GM12878 (cell line): ENCODE data around the gene STARD10. TPM values are rescaled to one million over a fixed set of nuclear protein-coding genes. Genes with fewer than 3 reads are reported as not detected.
A peak's percentile ranks its signal among the peaks of the same experiment; 100 is the strongest.

Source experiments
- ASH2L ChIP-seq: fragments of 300-600, 200-600 bp; sonication (generic); IDR thresholded peaks from 2 replicates; pipeline ENCODE4 v1.6.1; 2017; ENCODE audit warnings: low read depth, mild to moderate bottlenecking, borderline replicate concordance
- BACH1 ChIP-seq: fragments of 450-650 bp; IDR thresholded peaks from 2 replicates; pipeline ENCODE4 v1.6.1; 2017; ENCODE audit warnings: mild to moderate bottlenecking, borderline replicate concordance
- CBFB ChIP-seq: IDR thresholded peaks from 2 replicates; pipeline ENCODE4 v1.6.1; 2016; ENCODE audit warnings: antibody characterized with exemption, low read depth
- E2F4 ChIP-seq: IDR thresholded peaks from 2 replicates; pipeline ENCODE4 v1.6.1; 2012; ENCODE audit warnings: low read depth, low read length, improper control_type of control experiment
- ELK1 ChIP-seq: IDR thresholded peaks from 2 replicates; pipeline ENCODE4 v1.6.1; 2012; ENCODE audit warnings: low read depth, low read length, improper control_type of control experiment
- EZH2 ChIP-seq: IDR thresholded peaks from 2 replicates; pipeline ENCODE4 v1.6.1; 2012; ENCODE audit warnings: low read depth, mild to moderate bottlenecking, control low read depth, inconsistent platforms, low read length, borderline replicate concordance; ENCODE audit not compliant: control insufficient read depth
- FOS ChIP-seq: IDR thresholded peaks from 3 replicates; pipeline ENCODE4 v1.6.1; 2011; ENCODE audit warnings: borderline replicate concordance; ENCODE audit not compliant: insufficient read length; ENCODE audit errors: extremely low read depth
- HSF1 ChIP-seq: fragments of 150-350 bp; IDR thresholded peaks from 2 replicates; pipeline ENCODE4 v1.6.1; 2014; ENCODE audit warnings: mild to moderate bottlenecking, low read depth, low read length
- IRF4 ChIP-seq: IDR thresholded peaks from 2 replicates; pipeline ENCODE4 v1.6.1; 2011; ENCODE audit warnings: low read depth, low read length
- MAX ChIP-seq: IDR thresholded peaks from 2 replicates; pipeline ENCODE4 v1.6.1; 2012; ENCODE audit warnings: low read depth, low read length, improper control_type of control experiment
- MYC ChIP-seq: IDR thresholded peaks from 2 replicates; pipeline ENCODE4 v1.6.1; 2011; ENCODE audit warnings: mild to moderate bottlenecking, low read length, moderate library complexity, inconsistent platforms; ENCODE audit not compliant: insufficient read depth, insufficient replicate concordance, insufficient read length, severe bottlenecking
- NBN ChIP-seq: fragments of 450-650 bp; IDR thresholded peaks from 2 replicates; pipeline ENCODE4 v1.6.1; 2016
- NFIC ChIP-seq: IDR thresholded peaks from 2 replicates; pipeline ENCODE4 v1.6.1; 2012; ENCODE audit warnings: low read depth, mild to moderate bottlenecking, inconsistent platforms, low read length, moderate library complexity
- NKRF ChIP-seq: fragments of 450-650 bp; conservative IDR thresholded peaks from 2 replicates; pipeline ENCODE4 v1.6.1; 2017; ENCODE audit warnings: mild to moderate bottlenecking, moderate library complexity
- NR2F1 ChIP-seq: fragments of 450-650 bp; conservative IDR thresholded peaks from 2 replicates; pipeline ENCODE4 v1.6.1; 2017; ENCODE audit warnings: mild to moderate bottlenecking
- NRF1 ChIP-seq: conservative IDR thresholded peaks from 2 replicates; pipeline ENCODE4 v1.6.1; 2011; ENCODE audit warnings: mild to moderate bottlenecking, low read depth, low read length, improper control_type of control experiment
- PKNOX1 ChIP-seq: fragments of 450-650 bp; IDR thresholded peaks from 2 replicates; pipeline ENCODE4 v1.6.1; 2016; ENCODE audit warnings: mild to moderate bottlenecking
- RUNX3 ChIP-seq: IDR thresholded peaks from 2 replicates; pipeline ENCODE4 v1.6.1; 2012; ENCODE audit warnings: low read length, inconsistent platforms
- SIN3A ChIP-seq: IDR thresholded peaks from 2 replicates; pipeline ENCODE4 v1.6.1; 2012; ENCODE audit warnings: low read depth, low read length, improper control_type of control experiment
- STAT3 ChIP-seq: IDR thresholded peaks from 2 replicates; pipeline ENCODE4 v1.6.1; 2011; ENCODE audit warnings: low read depth, low read length, improper control_type of control experiment
- SUPT20H ChIP-seq: IDR thresholded peaks from 2 replicates; pipeline ENCODE4 v1.6.1; 2011; ENCODE audit warnings: low read depth, mild to moderate bottlenecking, low read length, moderate library complexity, borderline replicate concordance; ENCODE audit not compliant: control insufficient read depth
- TCF12 ChIP-seq: IDR thresholded peaks from 2 replicates; pipeline ENCODE4 v1.6.1; 2011; ENCODE audit warnings: low read depth, mild to moderate bottlenecking, low read length
- ZSCAN29 ChIP-seq: fragments of 450-650 bp; IDR thresholded peaks from 2 replicates; pipeline ENCODE4 v1.6.1; 2017; ENCODE audit warnings: mild to moderate bottlenecking, moderate library complexity
- polyA plus RNA-seq, 11 experiments: library from polyadenylated mRNA; depleted of rRNA in 4 of 11; unstranded in 6 of 11; stranded (reverse) in 5 of 11; fragments of >200 nt; fragmentation: Nextera tagmentation in 4 of 11; fragmentation: Illumina TruSeq in 1 of 11; extraction: Ambion mirVana in 4 of 11; extraction: Trizol in 1 of 11; gene quantifications; 1 replicate in 1 of 11; 2 replicates in 10 of 11; pipeline versions ENCODE4 v1.2.1 to v1.2.3, GENCODE V29; 2011 to 2016; ENCODE audit warnings: inconsistent platforms in 2 of 11, missing spikeins in 2 of 11, low read depth in 1 of 11
- total RNA-seq, 4 experiments: library from RNA; depleted of rRNA in 3 of 4; stranded (reverse); fragments of >200 nt in 3 of 4; fragmentation: Illumina TruSeq in 1 of 4; extraction: Trizol in 1 of 4; gene quantifications; 2 replicates each; pipeline versions ENCODE4 v1.2.1 to v1.2.3, GENCODE V29; 2013 to 2021

The STARD10 gene
- total and polyA plus RNA-seq, 10 of the 15 experiments (the other 5 are each of a cell fraction or from before 2014, with no cell fraction given): 0.15 to 43.2 (median 23.1) TPM

- no peak for TF ChIP-seq SUPT20H
- no peak for TF ChIP-seq ASH2L
- TF ChIP-seq CBFB: peak; percentile 84; the same call in 1 of the 2 replicates
- no peak for TF ChIP-seq ZSCAN29
- no peak for TF ChIP-seq FOS
- TF ChIP-seq STAT3: no peak
- TF ChIP-seq SIN3A: 0 out of 2 replicates have a peak, but pooled peaks have one; percentile 56
- peak; percentile 60; the same call in 1 of the 2 replicates for TF ChIP-seq TCF12
- TF ChIP-seq PKNOX1: peak; percentile 73
- TF ChIP-seq E2F4: no peak
- no peak; the same call in 1 of the 2 replicates for TF ChIP-seq NKRF
- peak; percentile 95 for TF ChIP-seq NRF1
- no peak for TF ChIP-seq IRF4
- TF ChIP-seq NFIC: no peak
- no peak for TF ChIP-seq HSF1
- TF ChIP-seq MAX: peak; percentile 87
- peak; percentile 77 for TF ChIP-seq NR2F1
- TF ChIP-seq MYC: no peak
- TF ChIP-seq NBN: peak; percentile 96
- TF ChIP-seq ELK1: 0 out of 2 replicates have a peak, but pooled peaks have one; percentile 76
- peak; percentile 87 for TF ChIP-seq RUNX3
- peak; percentile 72 for TF ChIP-seq BACH1
- no peak for TF ChIP-seq EZH2
These were observed at the start of gene STARD10 (continued) for GRCh38 chr11:72793425-72794367.
